ENCODE results near the gene NFRKB. TPM values are rescaled to one million over a fixed set of nuclear protein-coding genes. Genes with fewer than 3 reads are reported as not detected.

NFRKB gene
- total and polyA plus RNA-seq, 2 of the 8 experiments (the other 6 are each of a cell fraction or from before 2014, with no cell fraction given), result 17.0 to 31.0 TPM

DNA sequence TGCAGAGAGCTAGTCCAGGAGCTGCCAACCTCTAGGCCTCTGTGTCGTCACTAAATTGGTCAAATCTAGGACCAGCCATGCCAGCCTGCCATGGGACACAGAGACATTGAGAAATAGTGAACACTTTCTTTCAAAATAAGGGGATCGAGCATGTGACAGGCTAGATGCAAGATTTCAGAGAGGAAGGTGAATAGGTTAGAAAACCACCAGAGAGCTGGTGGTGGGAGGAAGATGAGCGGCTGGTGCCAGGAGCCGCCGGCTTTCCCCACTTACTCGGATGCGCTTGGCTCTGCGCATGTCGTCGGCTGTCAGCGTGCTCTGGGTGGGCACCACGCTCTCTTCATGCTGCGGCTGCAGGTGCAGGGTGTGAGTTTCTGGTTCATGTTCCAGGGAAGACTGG lies 35.4 kb upstream of the NFRKB start:
- Histone ChIP-seq H3K9ac (replicated peaks in 1 of 4; ENCODE audit: extremely low read depth in 1 of 4, low read depth in 3 of 4, low read length in 3 of 4) (no peak overlapping the region), H3K18ac (ENCODE audit: extremely low read depth, low read length) (no peak overlapping the region), H4K8ac (ENCODE audit: extremely low read depth, insufficient read depth, low read length) (no peak overlapping the region), H3K27ac (ENCODE audit: low read depth, low read length) (no peak overlapping the region), H2BK120ac (replicated peaks; ENCODE audit: low read depth, low read length) (no peak overlapping the region), H3K4me1 (replicated peaks in 1 of 4; ENCODE audit: control insufficient read depth in 3 of 4, insufficient read depth in 4 of 4, low read length in 3 of 4) (peaks cover 0 to 7% (median 2%) of the 10 kb centered on the region in 4 experiments; a peak in 4 of 7 replicates), H3K23me2 (ENCODE audit: low read depth, low read length) (no peaks in the 10 kb centered on the region), H3K14ac (ENCODE audit: insufficient read length) (no peak overlapping the region), H3K27me3 (replicated peaks in 1 of 4; ENCODE audit: control insufficient read depth in 3 of 4, extremely low read depth in 1 of 4, insufficient read depth in 3 of 4, low read length in 3 of 4) (no peaks in the 10 kb centered on the region), H3K4me3 (ENCODE audit: extremely low read depth in 1 of 4, insufficient read depth in 2 of 4, low read depth in 3 of 4, low read length in 4 of 4) (no peak overlapping the region), H3K23ac (ENCODE audit: insufficient read length) (no peak overlapping the region), H2BK5ac (ENCODE audit: low read depth, low read length) (no peak overlapping the region), H4K20me1 (replicated peaks in 1 of 2; ENCODE audit: control insufficient read depth in 1 of 2, insufficient read depth in 2 of 2, low read length in 2 of 2) (no peaks in the 10 kb centered on the region), H3K4ac (replicated peaks; ENCODE audit: insufficient read length, low read depth, low read length) (no peak overlapping the region), H4K5ac (ENCODE audit: insufficient read length, low read depth, low read length) (no peak overlapping the region), H3K56ac (replicated peaks; ENCODE audit: insufficient read length, low read depth, low read length) (no peak overlapping the region), H3K79me2 (ENCODE audit: control insufficient read depth in 1 of 2, insufficient read depth in 2 of 2, low read length in 2 of 2) (no peaks in the 10 kb centered on the region), H2BK15ac (ENCODE audit: low read length) (no peak overlapping the region), H2BK12ac (ENCODE audit: low read depth, low read length) (no peak overlapping the region), H2AK5ac (ENCODE audit: low read depth, low read length) (no peak overlapping the region), H3K36me3 (ENCODE audit: control insufficient read depth in 2 of 4, insufficient read depth in 4 of 4, low read length in 3 of 4) (peaks cover 0 to 17% (median 10%) of the 10 kb centered on the region in 4 experiments; a peak in 5 of 8 replicates), H3K4me2 (ENCODE audit: insufficient read depth in 1 of 2, low read depth in 2 of 2, low read length in 2 of 2) (no peak overlapping the region), H3K79me1 (ENCODE audit: low read depth, low read length) (no peaks in the 10 kb centered on the region), H2BK20ac (ENCODE audit: low read length) (no peak overlapping the region), H4K91ac (replicated peaks; ENCODE audit: insufficient read length, low read length) (no peak overlapping the region), H2AFZ (ENCODE audit: low read length) (no peak overlapping the region), H3K9me3 (ENCODE audit: insufficient read depth in 2 of 2, low read depth in 1 of 2, low read length in 1 of 2) (no peaks in the 10 kb centered on the region)
- POLR2A ChIA-PET (ENCODE audit: partially characterized antibody), result no interaction called here
- DNase-seq (ENCODE audit: low read depth in 1 of 2, low spot score in 2 of 2) (no peak), FAIRE-seq (no peak)
- CTCF ChIA-PET (ENCODE audit: partially characterized antibody), result interaction anchor here (1.0 to 4.0 kb wide), 5 partner anchors 16 to 201 kb away, joined by 3 to 15 read pairs (median 4); no protein-coding TSS in a partner anchor
- WGBS, 2 experiments (ENCODE audit: extremely low coverage in 1 of 2, insufficient coverage in 1 of 2, insufficient read length in 1 of 2, insufficient replicate concordance in 2 of 2, low coverage in 1 of 2, low lambda C conversion rate in 2 of 2, missing lambda C conversion rate in 1 of 2), result 93% methylated on average over 13 of the region's 13 CpGs; no CpG with 5 or more reads in 1 of the 2 experiments
- no peak for TF ChIP-seq POU5F1 (IDR thresholded peaks at IDR 0.05; ENCODE audit: low read depth, low read length)
- TF ChIP-seq CTBP2 (IDR thresholded peaks at IDR 0.05; ENCODE audit: borderline replicate concordance, insufficient read depth, insufficient read length, low read length), result no peak
- TF ChIP-seq KDM5A (IDR thresholded peaks at IDR 0.05; ENCODE audit: low read length), result no peak
- TF ChIP-seq KDM4A (IDR thresholded peaks at IDR 0.05; ENCODE audit: low read depth, low read length, severe bottlenecking), result no peak
- no peak for TF ChIP-seq RXRA (IDR thresholded peaks at IDR 0.05; ENCODE audit: insufficient read depth, low read depth, low read length)
- no peak for TF ChIP-seq SIRT6 (IDR thresholded peaks at IDR 0.05; ENCODE audit: low read length)
- no peak for TF ChIP-seq POLR2AphosphoS5 (IDR thresholded peaks at IDR 0.05; ENCODE audit: low read depth, low read length)
- no peak for TF ChIP-seq CBX8 (IDR thresholded peaks at IDR 0.05; ENCODE audit: borderline replicate concordance, low read depth, low read length)
- TF ChIP-seq BCL11A (IDR thresholded peaks at IDR 0.05; ENCODE audit: low read depth in 2 of 2, low read length in 2 of 2), result no peak
- no peak for TF ChIP-seq CREB1 (IDR thresholded peaks at IDR 0.05)
- TF ChIP-seq, protein P1, sequence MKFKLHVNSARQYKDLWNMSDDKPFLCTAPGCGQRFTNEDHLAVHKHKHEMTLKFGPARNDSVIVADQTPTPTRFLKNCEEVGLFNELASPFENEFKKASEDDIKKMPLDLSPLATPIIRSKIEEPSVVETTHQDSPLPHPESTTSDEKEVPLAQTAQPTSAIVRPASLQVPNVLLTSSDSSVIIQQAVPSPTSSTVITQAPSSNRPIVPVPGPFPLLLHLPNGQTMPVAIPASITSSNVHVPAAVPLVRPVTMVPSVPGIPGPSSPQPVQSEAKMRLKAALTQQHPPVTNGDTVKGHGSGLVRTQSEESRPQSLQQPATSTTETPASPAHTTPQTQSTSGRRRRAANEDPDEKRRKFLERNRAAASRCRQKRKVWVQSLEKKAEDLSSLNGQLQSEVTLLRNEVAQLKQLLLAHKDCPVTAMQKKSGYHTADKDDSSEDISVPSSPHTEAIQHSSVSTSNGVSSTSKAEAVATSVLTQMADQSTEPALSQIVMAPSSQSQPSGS (IDR thresholded peaks at IDR 0.05; ENCODE audit: low read length), result no peak
- TF ChIP-seq SIN3A (conservative IDR thresholded peaks at IDR 0.05 in 1 of 2, IDR thresholded peaks at IDR 0.05 in 1 of 2; ENCODE audit: low read depth in 1 of 2, low read length in 2 of 2), result no peak
- TF ChIP-seq SRF (IDR thresholded peaks at IDR 0.05; ENCODE audit: low read depth, low read length), result no peak
